ENCODE results near the gene DLEC1.

DLEC1 gene

DNA sequence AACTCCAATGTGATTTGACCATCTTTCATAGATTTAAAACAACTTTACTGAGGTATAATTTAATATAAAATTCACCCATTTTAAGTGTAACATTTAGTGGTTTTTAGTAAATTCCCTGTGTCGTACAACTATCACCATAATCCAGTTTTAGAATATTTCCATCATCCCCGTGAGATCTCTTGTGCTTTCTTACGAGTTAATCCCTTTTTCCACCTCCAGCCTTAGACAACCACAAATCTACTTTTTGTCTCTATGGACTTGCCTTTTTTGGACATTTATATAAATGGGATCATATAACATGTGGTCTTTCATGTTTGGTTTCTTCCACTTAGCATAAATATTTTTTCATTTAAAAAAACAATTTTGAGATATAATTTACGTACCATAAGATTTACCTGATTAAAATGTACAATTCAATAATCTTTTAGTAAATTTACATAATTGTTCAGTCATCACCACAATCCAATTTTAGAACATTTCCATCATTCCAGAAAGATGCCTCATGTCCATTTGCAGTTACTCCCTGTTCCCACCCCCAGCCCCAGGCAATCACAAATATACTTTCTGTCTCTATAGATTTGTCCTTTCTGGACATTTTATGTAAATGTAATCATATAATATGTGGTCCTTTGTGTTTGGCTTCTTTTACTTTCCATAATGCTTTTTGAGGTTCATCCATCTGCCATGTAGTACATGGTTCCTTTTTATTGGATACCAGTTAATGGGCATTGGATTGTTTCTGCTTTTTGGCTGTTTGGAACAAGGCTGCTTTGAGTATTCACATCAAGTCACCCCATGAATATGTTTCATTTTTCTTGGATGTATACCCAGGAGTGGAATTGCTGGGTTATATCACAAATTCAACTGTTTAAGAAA is 129.4 kb downstream of the DLEC1 start:
- TF ChIP-seq, protein P1, sequence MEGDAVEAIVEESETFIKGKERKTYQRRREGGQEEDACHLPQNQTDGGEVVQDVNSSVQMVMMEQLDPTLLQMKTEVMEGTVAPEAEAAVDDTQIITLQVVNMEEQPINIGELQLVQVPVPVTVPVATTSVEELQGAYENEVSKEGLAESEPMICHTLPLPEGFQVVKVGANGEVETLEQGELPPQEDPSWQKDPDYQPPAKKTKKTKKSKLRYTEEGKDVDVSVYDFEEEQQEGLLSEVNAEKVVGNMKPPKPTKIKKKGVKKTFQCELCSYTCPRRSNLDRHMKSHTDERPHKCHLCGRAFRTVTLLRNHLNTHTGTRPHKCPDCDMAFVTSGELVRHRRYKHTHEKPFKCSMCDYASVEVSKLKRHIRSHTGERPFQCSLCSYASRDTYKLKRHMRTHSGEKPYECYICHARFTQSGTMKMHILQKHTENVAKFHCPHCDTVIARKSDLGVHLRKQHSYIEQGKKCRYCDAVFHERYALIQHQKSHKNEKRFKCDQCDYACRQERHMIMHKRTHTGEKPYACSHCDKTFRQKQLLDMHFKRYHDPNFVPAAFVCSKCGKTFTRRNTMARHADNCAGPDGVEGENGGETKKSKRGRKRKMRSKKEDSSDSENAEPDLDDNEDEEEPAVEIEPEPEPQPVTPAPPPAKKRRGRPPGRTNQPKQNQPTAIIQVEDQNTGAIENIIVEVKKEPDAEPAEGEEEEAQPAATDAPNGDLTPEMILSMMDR (conservative IDR thresholded peaks at IDR 0.05; ENCODE audit: low read length) = no peak
- peak; percentile 56 for DNase-seq (ENCODE audit: low read depth)
- no peak overlapping the region; the same call in 1 of the 2 replicates for H3K4me3 ChIP-seq (ENCODE audit: low read length)

DNA sequence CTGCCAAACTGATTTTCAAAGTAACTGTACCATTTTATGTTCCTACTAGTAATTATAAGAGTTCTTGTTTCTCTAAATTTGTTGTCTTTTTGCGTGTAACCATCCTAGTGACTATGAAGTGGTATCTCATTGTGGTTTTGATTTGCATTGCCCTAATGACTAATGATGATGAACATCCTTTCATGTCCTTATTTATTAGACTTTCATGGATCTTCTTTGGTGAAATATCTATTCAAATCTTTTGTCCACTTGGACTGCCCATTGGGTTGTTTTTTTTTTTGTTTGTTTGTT is 130.0 kb downstream of the DLEC1 start:
- no peak overlapping the region for H3K4me3 ChIP-seq (ENCODE audit: low read length)
- peak; percentile 34 for DNase-seq (ENCODE audit: low read depth)
- TF ChIP-seq, protein P1 (conservative IDR thresholded peaks at IDR 0.05; ENCODE audit: low read length) = no peak

DNA sequence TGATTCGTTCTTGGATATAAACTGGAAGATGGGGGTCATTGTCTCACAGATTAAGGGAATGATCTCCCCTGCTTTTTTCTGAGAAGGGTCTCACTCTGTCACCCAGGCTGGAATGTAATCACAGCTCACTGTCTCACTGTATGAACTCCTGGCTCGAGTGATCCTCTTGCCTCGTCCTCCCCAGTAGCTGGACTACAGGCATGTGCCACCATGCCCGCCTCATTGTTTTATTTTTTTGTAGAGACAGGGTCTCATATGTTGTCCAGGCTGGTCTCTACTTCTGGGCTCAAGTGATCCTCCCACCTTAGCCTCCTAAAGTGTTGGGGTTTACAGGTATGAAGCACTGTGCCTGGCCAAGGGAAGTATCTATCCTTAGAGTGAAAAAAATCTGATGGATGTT is 131.7 kb downstream of the DLEC1 start:
- TF ChIP-seq, protein P1 (conservative IDR thresholded peaks at IDR 0.05; ENCODE audit: low read length) = no peak
- H3K4me3 ChIP-seq (ENCODE audit: low read length) = no peak overlapping the region
- DNase-seq (ENCODE audit: low read depth) = no peak

DNA sequence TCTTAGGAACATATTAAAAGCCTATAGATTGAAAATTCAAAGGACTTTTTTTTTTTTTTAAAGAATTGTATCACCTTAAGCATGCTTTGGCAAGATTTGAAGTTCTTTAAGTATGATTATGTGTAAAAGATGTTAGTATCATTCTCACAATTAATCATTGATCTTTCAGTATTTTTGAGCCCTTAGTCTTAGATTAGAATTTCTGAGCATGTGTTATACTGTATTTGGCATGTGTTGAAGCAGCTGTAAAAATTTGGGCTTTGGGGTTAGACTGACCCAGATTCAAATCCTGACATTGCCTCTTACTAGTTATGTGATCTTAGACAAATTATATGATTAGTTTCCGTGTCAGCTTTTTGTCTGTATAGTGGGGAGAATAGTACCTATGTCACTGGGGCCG is 132.6 kb downstream of the DLEC1 start:
- TF ChIP-seq, protein P1 (conservative IDR thresholded peaks at IDR 0.05; ENCODE audit: low read length) = no peak
- no peak overlapping the region for H3K4me3 ChIP-seq (ENCODE audit: low read length)
- DNase-seq (ENCODE audit: low read depth) = no peak

Measured in AG10803 (cell line).